Measurements from ENCODE around the gene C16orf82.

Gene C16orf82

DNA sequence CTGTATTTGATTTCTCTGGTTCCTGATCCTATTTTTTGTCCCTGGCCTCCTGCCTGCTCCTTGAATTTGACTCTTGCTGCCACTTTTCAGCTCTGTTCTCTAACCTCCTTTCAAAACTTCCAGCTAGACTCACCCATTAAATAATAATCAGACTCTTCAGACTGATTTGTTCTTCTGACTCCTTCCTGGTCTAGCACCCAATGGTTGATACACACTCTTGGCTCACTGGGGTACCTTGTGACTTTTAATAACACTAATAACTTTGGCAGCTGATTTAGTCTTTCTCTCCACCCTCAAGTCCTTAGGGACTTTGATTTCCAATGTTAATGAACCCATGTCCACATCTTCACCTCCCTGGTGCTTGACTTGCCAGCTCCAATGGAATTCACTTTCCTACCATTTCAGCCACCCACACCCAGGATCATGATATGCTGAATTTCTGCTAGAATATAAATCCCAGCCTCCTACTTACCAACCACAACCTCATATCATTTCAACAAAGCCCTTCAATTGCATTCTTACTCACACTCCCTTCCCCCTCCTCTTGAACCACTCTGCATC, 19.7 kb upstream of the C16orf82 start:
- no peak overlapping the region for H3K9ac ChIP-seq (ENCODE audit: low read length in 5 of 5)
- H3K9me3 ChIP-seq (ENCODE audit: control insufficient read depth in 5 of 5, low read length in 5 of 5) = peaks cover 0 to 8% (median 5%) of the 10 kb centered on the region in 5 donors
- no peaks in the 10 kb centered on the region for H3K36me3 ChIP-seq (ENCODE audit: control insufficient read depth in 5 of 5, insufficient read depth in 5 of 5, low read length in 5 of 5)
- H3K27ac ChIP-seq (ENCODE audit: low read depth, low read length) = no peak overlapping the region
- H3K27me3 ChIP-seq (ENCODE audit: control insufficient read depth in 5 of 5, insufficient read depth in 4 of 5, low read length in 5 of 5) = peaks cover 0 to 7% (median 0%) of the 10 kb centered on the region in 5 donors
- no peaks in the 10 kb centered on the region for H3K4me1 ChIP-seq (ENCODE audit: control insufficient read depth in 5 of 5, insufficient read depth in 5 of 5, low read length in 5 of 5)
- H3K4me3 ChIP-seq (ENCODE audit: low read depth in 1 of 5, low read length in 5 of 5) = no peak overlapping the region

DNA sequence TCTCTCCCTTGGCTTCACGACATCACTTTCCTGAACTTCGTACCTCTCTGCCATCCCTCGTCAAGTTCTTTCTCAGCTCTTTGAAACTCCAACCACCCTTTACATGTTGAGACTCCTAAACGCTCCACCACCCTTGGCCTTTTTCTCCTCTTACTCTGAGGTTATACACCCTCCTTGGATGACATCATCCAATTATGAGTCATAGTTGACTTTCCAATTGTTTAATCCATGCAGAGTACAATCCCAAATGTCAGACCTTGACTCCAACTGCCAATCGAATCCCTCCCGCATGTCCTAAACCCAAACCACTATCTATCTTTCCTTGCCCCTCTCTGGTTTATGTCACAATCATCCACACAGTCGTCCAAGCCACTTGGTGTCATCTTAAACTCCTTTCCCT, 18.4 kb upstream of the C16orf82 start:
- Histone ChIP-seq H3K36me3 (ENCODE audit: control insufficient read depth in 5 of 5, insufficient read depth in 5 of 5, low read length in 5 of 5) (no peaks in the 10 kb centered on the region), H3K27me3 (ENCODE audit: control insufficient read depth in 5 of 5, insufficient read depth in 4 of 5, low read length in 5 of 5) (peaks cover 0 to 7% (median 0%) of the 10 kb centered on the region in 5 donors), H3K4me3 (ENCODE audit: low read depth in 1 of 5, low read length in 5 of 5) (no peak overlapping the region), H3K9me3 (ENCODE audit: control insufficient read depth in 5 of 5, low read length in 5 of 5) (peaks cover 0 to 8% (median 5%) of the 10 kb centered on the region in 5 donors), H3K4me1 (ENCODE audit: control insufficient read depth in 5 of 5, insufficient read depth in 5 of 5, low read length in 5 of 5) (no peaks in the 10 kb centered on the region), H3K9ac (ENCODE audit: low read length in 5 of 5) (no peak overlapping the region), H3K27ac (ENCODE audit: low read depth, low read length) (no peak overlapping the region)

DNA sequence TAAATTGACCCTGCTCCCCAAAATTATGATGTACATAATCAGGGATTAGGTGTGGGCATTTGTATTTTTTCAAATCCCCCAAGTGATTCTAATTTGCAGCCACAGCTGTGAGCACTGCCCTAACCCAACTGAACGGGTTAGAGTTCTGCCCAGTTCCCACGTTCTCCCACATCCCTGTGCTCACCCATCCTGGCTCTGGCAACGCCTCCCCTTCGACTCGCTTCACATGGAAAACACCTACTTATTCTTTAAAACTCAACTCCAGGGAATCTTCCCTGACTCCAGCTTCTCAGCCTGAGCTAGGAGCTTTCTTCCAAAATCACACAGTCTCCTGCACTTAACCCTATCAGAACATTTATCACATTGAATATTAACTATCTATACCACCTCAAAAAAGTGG, 17.6 kb upstream of the C16orf82 start:
- Histone ChIP-seq H3K9ac (ENCODE audit: low read length in 5 of 5) (no peak overlapping the region), H3K4me1 (ENCODE audit: control insufficient read depth in 5 of 5, insufficient read depth in 5 of 5, low read length in 5 of 5) (no peaks in the 10 kb centered on the region), H3K36me3 (ENCODE audit: control insufficient read depth in 5 of 5, insufficient read depth in 5 of 5, low read length in 5 of 5) (no peaks in the 10 kb centered on the region), H3K4me3 (ENCODE audit: low read depth in 1 of 5, low read length in 5 of 5) (no peak overlapping the region), H3K9me3 (ENCODE audit: control insufficient read depth in 5 of 5, low read length in 5 of 5) (peaks cover 0 to 8% (median 5%) of the 10 kb centered on the region in 5 donors), H3K27ac (ENCODE audit: low read depth, low read length) (no peak overlapping the region), H3K27me3 (ENCODE audit: control insufficient read depth in 5 of 5, insufficient read depth in 4 of 5, low read length in 5 of 5) (peaks cover 0 to 7% (median 0%) of the 10 kb centered on the region in 5 donors)

- H3K9ac ChIP-seq (ENCODE audit: low read length in 5 of 5) = no peak overlapping the region
- H3K27ac ChIP-seq (ENCODE audit: low read depth, low read length) = no peak overlapping the region
- H3K27me3 ChIP-seq (ENCODE audit: control insufficient read depth in 5 of 5, insufficient read depth in 4 of 5, low read length in 5 of 5) = peaks cover 0 to 7% (median 0%) of the 10 kb centered on the region in 5 donors
- H3K4me1 ChIP-seq (ENCODE audit: control insufficient read depth in 5 of 5, insufficient read depth in 5 of 5, low read length in 5 of 5) = no peaks in the 10 kb centered on the region
- no peak overlapping the region for H3K4me3 ChIP-seq (ENCODE audit: low read depth in 1 of 5, low read length in 5 of 5)
- no peaks in the 10 kb centered on the region for H3K36me3 ChIP-seq (ENCODE audit: control insufficient read depth in 5 of 5, insufficient read depth in 5 of 5, low read length in 5 of 5)
- peaks cover 0 to 5% (median 0%) of the 10 kb centered on the region in 5 donors for H3K9me3 ChIP-seq (ENCODE audit: control insufficient read depth in 5 of 5, low read length in 5 of 5)
Observed at GRCh38 chr16:27052007-27052406, 14.7 kb upstream of the C16orf82 start.

GRCh38 chr16:27053996-27054395, 12.7 kb upstream of the C16orf82 start:
- no peak overlapping the region for H3K9ac ChIP-seq (ENCODE audit: low read length in 5 of 5)

DNA sequence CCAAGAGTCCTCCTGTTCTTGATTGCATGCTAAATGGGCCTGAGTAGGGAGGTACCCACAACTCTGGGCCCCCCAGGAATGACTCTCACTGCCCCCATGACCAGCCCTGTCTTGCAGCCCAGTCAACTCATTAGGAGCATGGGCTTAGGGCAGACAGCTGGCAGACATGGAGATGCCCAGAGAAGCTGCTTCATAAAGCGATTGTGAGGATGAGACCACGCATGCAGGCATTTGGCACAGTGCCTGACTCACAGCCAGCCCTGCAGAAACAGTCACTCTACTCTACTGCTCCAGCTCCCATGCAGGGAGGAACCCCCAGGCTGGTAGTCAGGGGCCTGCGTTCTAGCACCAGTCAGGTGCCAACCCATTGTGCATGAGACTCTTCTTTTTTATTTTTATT, 8.4 kb upstream of the C16orf82 start:
- Histone ChIP-seq H3K36me3 (ENCODE audit: control insufficient read depth in 5 of 5, insufficient read depth in 5 of 5, low read length in 5 of 5) (no peaks in the 10 kb centered on the region), H3K4me1 (ENCODE audit: control insufficient read depth in 5 of 5, insufficient read depth in 5 of 5, low read length in 5 of 5) (no peaks in the 10 kb centered on the region), H3K27ac (ENCODE audit: low read depth, low read length) (no peak overlapping the region), H3K27me3 (ENCODE audit: control insufficient read depth in 5 of 5, insufficient read depth in 4 of 5, low read length in 5 of 5) (peaks cover 0 to 5% (median 0%) of the 10 kb centered on the region in 5 donors), H3K9me3 (ENCODE audit: control insufficient read depth in 5 of 5, low read length in 5 of 5) (peaks cover 0 to 5% (median 0%) of the 10 kb centered on the region in 5 donors), H3K9ac (ENCODE audit: low read length in 5 of 5) (no peak overlapping the region), H3K4me3 (ENCODE audit: low read depth in 1 of 5, low read length in 5 of 5) (no peak overlapping the region)

More at GRCh38 chr16:27053996-27054395, 12.7 kb upstream of the C16orf82 start:
- peaks cover 0 to 5% (median 0%) of the 10 kb centered on the region in 5 donors for H3K9me3 ChIP-seq (ENCODE audit: control insufficient read depth in 5 of 5, low read length in 5 of 5)
- H3K4me3 ChIP-seq (ENCODE audit: low read depth in 1 of 5, low read length in 5 of 5) = no peak overlapping the region
- no peak overlapping the region for H3K27ac ChIP-seq (ENCODE audit: low read depth, low read length)
- no peaks in the 10 kb centered on the region for H3K36me3 ChIP-seq (ENCODE audit: control insufficient read depth in 5 of 5, insufficient read depth in 5 of 5, low read length in 5 of 5)
- no peaks in the 10 kb centered on the region for H3K4me1 ChIP-seq (ENCODE audit: control insufficient read depth in 5 of 5, insufficient read depth in 5 of 5, low read length in 5 of 5)
- H3K27me3 ChIP-seq (ENCODE audit: control insufficient read depth in 5 of 5, insufficient read depth in 4 of 5, low read length in 5 of 5) = peaks cover 0 to 7% (median 0%) of the 10 kb centered on the region in 5 donors

- Histone ChIP-seq H3K36me3 (ENCODE audit: control insufficient read depth in 5 of 5, insufficient read depth in 5 of 5, low read length in 5 of 5) (no peaks in the 10 kb centered on the region), H3K4me1 (ENCODE audit: control insufficient read depth in 5 of 5, insufficient read depth in 5 of 5, low read length in 5 of 5) (peaks cover 0 to 2% (median 0%) of the 10 kb centered on the region in 5 donors), H3K4me3 (ENCODE audit: low read depth in 1 of 5, low read length in 5 of 5) (no peak overlapping the region), H3K9me3 (ENCODE audit: control insufficient read depth in 5 of 5, low read length in 5 of 5) (peaks cover 0 to 11% (median 8%) of the 10 kb centered on the region in 5 donors), H3K9ac (ENCODE audit: low read length in 5 of 5) (no peak overlapping the region), H3K27me3 (ENCODE audit: control insufficient read depth in 5 of 5, insufficient read depth in 4 of 5, low read length in 5 of 5) (peaks cover 0 to 17% (median 6%) of the 10 kb centered on the region in 5 donors), H3K27ac (ENCODE audit: low read depth, low read length) (no peak overlapping the region)
Observed at GRCh38 chr16:27070776-27071175, 4.0 kb downstream of the C16orf82 start.

DNA sequence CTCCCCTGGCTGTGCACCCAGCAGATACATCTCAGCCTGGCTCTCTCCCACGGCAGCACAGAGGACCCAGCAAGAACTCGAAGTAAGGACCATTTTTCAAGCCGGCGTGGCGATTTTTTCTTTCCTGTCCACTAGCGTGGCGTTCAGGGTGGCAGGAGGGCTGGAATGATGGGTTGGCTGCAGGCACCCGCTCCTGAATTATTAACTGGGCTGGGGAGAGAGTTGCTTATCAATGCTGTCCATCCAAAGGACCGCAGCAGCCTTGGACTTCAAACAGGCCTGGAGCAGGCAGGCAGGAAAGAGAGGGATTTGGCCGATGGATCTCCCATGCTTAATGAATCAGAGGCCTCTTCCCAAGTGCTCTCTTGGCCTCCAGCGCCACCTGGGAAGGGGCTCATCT, 7.0 kb downstream of the C16orf82 start:
- Histone ChIP-seq H3K27me3 (ENCODE audit: control insufficient read depth in 5 of 5, insufficient read depth in 4 of 5, low read length in 5 of 5) (peaks cover 2 to 11% (median 4%) of the 10 kb centered on the region in 5 donors), H3K36me3 (ENCODE audit: control insufficient read depth in 5 of 5, insufficient read depth in 5 of 5, low read length in 5 of 5) (no peaks in the 10 kb centered on the region), H3K27ac (ENCODE audit: low read depth, low read length) (no peak overlapping the region), H3K9ac (ENCODE audit: low read length in 5 of 5) (no peak overlapping the region), H3K9me3 (ENCODE audit: control insufficient read depth in 5 of 5, low read length in 5 of 5) (peaks cover 0 to 15% (median 11%) of the 10 kb centered on the region in 5 donors), H3K4me1 (ENCODE audit: control insufficient read depth in 5 of 5, insufficient read depth in 5 of 5, low read length in 5 of 5) (peaks cover 0 to 2% (median 0%) of the 10 kb centered on the region in 5 donors), H3K4me3 (ENCODE audit: low read depth in 1 of 5, low read length in 5 of 5) (no peak overlapping the region)

GRCh38 chr16:27080895-27081294, 14.2 kb downstream of the C16orf82 start:
- H3K4me3 ChIP-seq (ENCODE audit: low read depth in 1 of 5, low read length in 5 of 5) = no peak overlapping the region
- H3K9ac ChIP-seq (ENCODE audit: low read length in 5 of 5) = no peak overlapping the region
- H3K27me3 ChIP-seq (ENCODE audit: control insufficient read depth in 5 of 5, insufficient read depth in 4 of 5, low read length in 5 of 5) = peaks cover 11 to 29% (median 23%) of the 10 kb centered on the region in 5 donors
- peaks cover 0 to 9% (median 0%) of the 10 kb centered on the region in 5 donors for H3K4me1 ChIP-seq (ENCODE audit: control insufficient read depth in 5 of 5, insufficient read depth in 5 of 5, low read length in 5 of 5)
- H3K27ac ChIP-seq (ENCODE audit: low read depth, low read length) = no peak overlapping the region
- no peaks in the 10 kb centered on the region for H3K36me3 ChIP-seq (ENCODE audit: control insufficient read depth in 5 of 5, insufficient read depth in 5 of 5, low read length in 5 of 5)
- peaks cover 0 to 5% (median 0%) of the 10 kb centered on the region in 5 donors for H3K9me3 ChIP-seq (ENCODE audit: control insufficient read depth in 5 of 5, low read length in 5 of 5)

GRCh38 chr16:27083861-27084261, 17.1 kb downstream of the C16orf82 start:
- H3K4me1 ChIP-seq (ENCODE audit: control insufficient read depth in 5 of 5, insufficient read depth in 5 of 5, low read length in 5 of 5) = peaks cover 0 to 9% (median 0%) of the 10 kb centered on the region in 5 donors
- H3K9ac ChIP-seq (ENCODE audit: low read length in 5 of 5) = no peak overlapping the region
- H3K4me3 ChIP-seq (ENCODE audit: low read depth in 1 of 5, low read length in 5 of 5) = no peak overlapping the region
- H3K27me3 ChIP-seq (ENCODE audit: control insufficient read depth in 5 of 5, insufficient read depth in 4 of 5, low read length in 5 of 5) = peaks cover 6 to 25% (median 20%) of the 10 kb centered on the region in 5 donors
- no peaks in the 10 kb centered on the region for H3K36me3 ChIP-seq (ENCODE audit: control insufficient read depth in 5 of 5, insufficient read depth in 5 of 5, low read length in 5 of 5)
- H3K9me3 ChIP-seq (ENCODE audit: control insufficient read depth in 5 of 5, low read length in 5 of 5) = no peaks in the 10 kb centered on the region
- no peak overlapping the region for H3K27ac ChIP-seq (ENCODE audit: low read depth, low read length)
